ENCODE results near the gene RAB43.
"Not testable (repeated sequence)": the region's sequence is repeated elsewhere in the genome, so short reads cannot be mapped to it uniquely, and the experiment has no call there.

RAB43 gene
- 4.7 to 4.9 reads per million in 2 donors for total RNA-seq

GRCh38 chr3:129121792-129122411 lies at the start of gene RAB43:
Gene RAB43, minus strand, starts transcription at chr3:129121804. Its CDS starts 315 bp downstream, at chr3:129121489.
- DNase-seq, result peak; percentile 63 to 87 (median 86)

GRCh38 chr3:129166579-129167332 lies 45.2 kb upstream of the RAB43 start:
- no peak for DNase-seq

- not testable (repeated sequence) for DNase-seq
Measured at GRCh38 chr3:129165594-129165993, 44.0 kb upstream of the RAB43 start.

- no peak for DNase-seq
Measured at GRCh38 chr3:129164500-129164899, 42.9 kb upstream of the RAB43 start.

GRCh38 chr3:129162729-129163579 lies 41.4 kb upstream of the RAB43 start:
- DNase-seq, result no peak

GRCh38 chr3:129161860-129162271 lies 40.3 kb upstream of the RAB43 start:
- DNase-seq, result peak in 2 of 5 experiments; percentile 13 to 49

- peak; percentile 65 to 98 (median 82) for DNase-seq
Measured at GRCh38 chr3:129160891-129161859, 39.6 kb upstream of the RAB43 start, which contains the start of gene ISY1. Gene ISY1, minus strand, starts transcription at chr3:129161063. Its CDS starts 88 bp downstream, at chr3:129160975.

GRCh38 chr3:129144786-129145185 lies 23.2 kb upstream of the RAB43 start:
- DNase-seq, result no peak

- not testable (repeated sequence) for DNase-seq
Measured at GRCh38 chr3:129141011-129141410, 19.4 kb upstream of the RAB43 start.

GRCh38 chr3:129139911-129140310 lies 18.3 kb upstream of the RAB43 start:
- no peak for DNase-seq

GRCh38 chr3:129136275-129136674 lies 14.7 kb upstream of the RAB43 start:
- DNase-seq, result not testable (repeated sequence)

- no peak for DNase-seq
Measured at GRCh38 chr3:129132097-129132866, 10.7 kb upstream of the RAB43 start.

GRCh38 chr3:129131465-129132088 lies 10.0 kb upstream of the RAB43 start:
- DNase-seq, result no peak

GRCh38 chr3:129130291-129130813 lies 8.7 kb upstream of the RAB43 start:
- DNase-seq, result no peak

- DNase-seq, result no peak
Measured at GRCh38 chr3:129128357-129129155, 7.0 kb upstream of the RAB43 start.

- DNase-seq, result no peak
Measured at GRCh38 chr3:129126726-129127280, 5.2 kb upstream of the RAB43 start.

GRCh38 chr3:129123314-129124060 lies 1.9 kb upstream of the RAB43 start:
- DNase-seq, result peak in 1 of 5 experiments; percentile 42

GRCh38 chr3:129122412-129123011 lies 908 bp upstream of the RAB43 start:
- peak in 1 of 5 experiments; percentile 13 for DNase-seq
